Epithelial cell of esophagus (primary cell): ENCODE data around the gene APOL2.
A peak's percentile ranks its signal among the peaks of the same experiment; 100 is the strongest.

Source experiments
- DNase-seq: peaks from one replicate; pipeline ENCODE4 v3.0.0; 2010; ENCODE audit warnings: low read depth
- H3K4me3 ChIP-seq: 2 replicates; pipeline ENCODE4 v1.5.1; 2011; ENCODE audit warnings: mild to moderate bottlenecking, low read length, control low read depth
- CTCF ChIP-seq: IDR thresholded peaks from 2 replicates; pipeline ENCODE4 v1.5.1; 2011; ENCODE audit warnings: low read depth, mild to moderate bottlenecking, low read length, control low read depth, inconsistent platforms; ENCODE audit not compliant: insufficient read depth; ENCODE audit errors: missing control alignments

APOL2 gene

DNA sequence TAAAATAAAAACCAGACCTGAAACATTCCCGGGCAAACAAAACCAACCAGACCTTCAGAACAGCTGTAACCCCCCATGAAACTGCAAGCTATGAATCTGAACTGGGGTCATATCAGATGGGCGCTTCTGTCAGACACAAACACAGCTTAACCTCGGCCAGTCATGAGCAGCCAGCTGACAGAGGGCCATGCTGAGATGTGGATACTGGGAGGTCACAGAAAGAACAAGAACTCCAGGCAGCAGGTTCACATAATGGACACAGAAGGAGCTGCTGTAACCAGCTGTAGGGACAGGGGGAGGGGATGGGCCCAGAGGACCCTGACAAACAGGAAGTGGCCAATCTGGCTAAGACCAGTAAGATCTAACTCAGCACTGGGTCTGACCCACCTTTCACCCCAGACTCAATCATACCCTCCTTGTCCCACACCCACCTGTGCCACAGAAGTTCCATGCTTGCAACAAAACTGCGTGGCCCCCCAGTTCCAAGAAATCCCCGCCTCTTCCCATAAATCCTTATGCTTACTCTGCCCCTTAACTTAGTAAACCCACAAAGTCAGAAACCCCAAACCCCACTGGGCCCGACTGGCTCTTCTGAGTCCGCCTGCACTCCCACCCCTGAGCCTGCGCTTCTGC, 41.7 kb downstream of the APOL2 start:
- no peak for TF ChIP-seq CTCF
- no peak for DNase-seq
- no peak overlapping the region for H3K4me3 ChIP-seq

DNA sequence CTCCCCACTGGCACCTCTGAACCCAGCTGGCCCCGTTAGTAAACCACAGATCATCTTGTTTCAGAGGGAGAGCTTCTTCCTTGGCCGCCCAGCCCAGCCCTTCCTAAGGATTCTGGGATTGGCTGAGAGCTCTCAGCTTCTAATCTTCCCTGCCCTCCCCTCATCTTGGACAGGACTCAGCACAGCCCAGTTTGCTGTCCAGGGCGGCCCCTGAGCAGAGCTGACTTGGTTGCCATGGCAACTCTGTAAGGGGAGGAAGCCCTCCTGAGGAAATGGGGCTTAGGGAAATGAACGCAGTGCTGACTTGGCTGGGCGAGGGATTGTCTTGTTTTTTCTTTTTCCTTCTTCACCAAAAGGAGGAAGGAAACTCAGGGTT, 42.3 kb downstream of the APOL2 start:
- no peak overlapping the region for H3K4me3 ChIP-seq
- no peak for DNase-seq
- no peak for TF ChIP-seq CTCF

DNA sequence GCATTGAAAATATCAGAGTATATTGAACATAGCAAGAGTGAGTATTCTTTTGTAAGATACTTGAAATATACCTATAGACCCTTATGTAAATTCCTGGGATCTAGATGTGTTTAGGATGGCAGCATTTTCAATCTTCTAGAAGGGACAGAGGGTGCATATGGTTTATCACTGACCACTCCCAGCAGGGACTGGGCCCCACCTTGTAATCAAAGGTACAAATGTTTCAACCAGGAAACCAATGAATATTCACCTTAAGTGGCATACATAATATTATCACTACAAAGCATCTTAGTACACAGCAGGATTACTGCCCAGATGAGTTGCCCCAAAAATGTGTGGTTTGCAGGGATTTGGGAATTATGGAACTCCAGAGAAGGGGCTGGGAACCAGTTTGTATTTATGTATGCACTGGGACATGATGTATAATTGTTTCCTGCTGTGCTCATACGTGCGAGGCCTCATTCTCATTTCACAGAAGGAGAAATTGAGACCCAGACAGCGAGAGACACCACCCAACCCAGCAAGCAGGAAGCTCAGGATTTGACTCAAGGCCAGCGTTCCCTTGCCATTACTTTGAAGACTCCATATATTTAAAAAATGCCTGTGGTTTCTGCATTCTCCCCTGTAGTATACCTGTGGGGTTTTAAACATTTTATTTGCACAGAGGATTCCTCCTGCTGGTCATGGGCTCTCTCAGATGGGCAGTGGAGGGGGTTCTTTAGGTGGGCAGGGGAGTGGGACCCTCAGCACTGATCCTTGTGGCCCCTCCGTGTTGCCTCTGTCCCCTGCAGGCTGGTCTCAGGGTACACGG, 42.9 kb downstream of the APOL2 start:
- no peak overlapping the region for H3K4me3 ChIP-seq
- no peak for DNase-seq
- no peak for TF ChIP-seq CTCF

- peak; percentile 55 for DNase-seq
- TF ChIP-seq CTCF, result peak; percentile 69
- no peak overlapping the region for H3K4me3 ChIP-seq
Observed at GRCh38 chr22:36194971-36195370, 44.4 kb downstream of the APOL2 start.

DNA sequence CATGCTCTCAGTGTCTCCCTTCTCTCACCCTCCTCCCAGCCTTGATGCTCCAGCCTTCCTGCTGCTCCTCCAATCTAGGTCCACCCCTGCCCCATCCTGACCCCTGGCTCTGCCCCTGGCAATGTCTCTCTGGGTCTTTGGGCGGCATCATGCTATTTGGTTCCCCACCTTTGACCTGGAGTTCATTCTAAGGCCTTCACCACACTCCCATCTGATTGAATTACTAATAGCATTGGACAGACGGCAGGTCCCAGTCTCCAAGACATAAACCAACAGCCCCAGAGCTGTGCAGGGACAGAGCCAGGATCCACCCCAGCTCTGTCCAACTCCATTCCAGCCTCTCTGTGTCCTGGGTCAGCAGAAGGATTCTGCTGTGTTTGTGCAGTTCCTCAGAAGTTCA, 44.9 kb downstream of the APOL2 start:
- H3K4me3 ChIP-seq, result no peak overlapping the region
- no peak for TF ChIP-seq CTCF
- no peak for DNase-seq

DNA sequence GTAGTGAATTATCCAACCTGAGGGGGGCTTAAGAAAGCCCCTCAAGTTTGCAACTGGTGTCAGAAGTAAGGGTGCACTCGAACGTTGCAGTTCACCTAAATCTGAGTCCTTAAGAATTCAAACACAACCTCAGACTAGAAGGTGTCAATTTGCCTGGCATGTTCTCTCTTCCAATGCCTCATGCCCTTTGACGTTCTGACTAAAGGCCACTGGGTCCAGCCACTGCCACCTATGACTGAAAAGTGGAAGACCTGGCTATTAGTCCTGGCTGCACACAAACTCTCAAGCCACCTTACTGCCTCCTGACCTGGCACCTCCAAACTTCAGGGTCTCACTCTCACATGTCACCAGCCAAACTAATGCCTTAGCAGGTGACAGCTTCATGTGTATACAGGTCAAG, 45.8 kb downstream of the APOL2 start:
- DNase-seq, result no peak
- H3K4me3 ChIP-seq, result no peak overlapping the region
- TF ChIP-seq CTCF, result no peak
